D721Med (cell line): ENCODE data around the gene COL23A1.
"Not testable (repeated sequence)": the region's sequence is repeated elsewhere in the genome, so short reads cannot be mapped to it uniquely, and the experiment has no call there.

Source experiments
- DNase-seq: peaks from one replicate; pipeline ENCODE4 v3.0.0; 2011; ENCODE audit warnings: low spot score; ENCODE audit not compliant: insufficient read length
- FAIRE-seq: peaks from 2 replicates; lab custom pipeline; 2011; peaks lifted over from hg19 to GRCh38; lab: Jason Lieb, UNC
- TF ChIP-seq, protein P1 (sequence below): IDR thresholded peaks from 2 replicates; pipeline ENCODE4 v1.5.1; 2012; ENCODE audit warnings: mild to moderate bottlenecking, control low read depth; ENCODE audit not compliant: insufficient read depth; ENCODE audit errors: missing control alignments

Gene COL23A1

GRCh38 chr5:178242416-178242815 is 347.8 kb downstream of the COL23A1 start:
- TF ChIP-seq, protein P1, sequence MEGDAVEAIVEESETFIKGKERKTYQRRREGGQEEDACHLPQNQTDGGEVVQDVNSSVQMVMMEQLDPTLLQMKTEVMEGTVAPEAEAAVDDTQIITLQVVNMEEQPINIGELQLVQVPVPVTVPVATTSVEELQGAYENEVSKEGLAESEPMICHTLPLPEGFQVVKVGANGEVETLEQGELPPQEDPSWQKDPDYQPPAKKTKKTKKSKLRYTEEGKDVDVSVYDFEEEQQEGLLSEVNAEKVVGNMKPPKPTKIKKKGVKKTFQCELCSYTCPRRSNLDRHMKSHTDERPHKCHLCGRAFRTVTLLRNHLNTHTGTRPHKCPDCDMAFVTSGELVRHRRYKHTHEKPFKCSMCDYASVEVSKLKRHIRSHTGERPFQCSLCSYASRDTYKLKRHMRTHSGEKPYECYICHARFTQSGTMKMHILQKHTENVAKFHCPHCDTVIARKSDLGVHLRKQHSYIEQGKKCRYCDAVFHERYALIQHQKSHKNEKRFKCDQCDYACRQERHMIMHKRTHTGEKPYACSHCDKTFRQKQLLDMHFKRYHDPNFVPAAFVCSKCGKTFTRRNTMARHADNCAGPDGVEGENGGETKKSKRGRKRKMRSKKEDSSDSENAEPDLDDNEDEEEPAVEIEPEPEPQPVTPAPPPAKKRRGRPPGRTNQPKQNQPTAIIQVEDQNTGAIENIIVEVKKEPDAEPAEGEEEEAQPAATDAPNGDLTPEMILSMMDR: no peak
- DNase-seq (no peak), FAIRE-seq (no peak)

DNA sequence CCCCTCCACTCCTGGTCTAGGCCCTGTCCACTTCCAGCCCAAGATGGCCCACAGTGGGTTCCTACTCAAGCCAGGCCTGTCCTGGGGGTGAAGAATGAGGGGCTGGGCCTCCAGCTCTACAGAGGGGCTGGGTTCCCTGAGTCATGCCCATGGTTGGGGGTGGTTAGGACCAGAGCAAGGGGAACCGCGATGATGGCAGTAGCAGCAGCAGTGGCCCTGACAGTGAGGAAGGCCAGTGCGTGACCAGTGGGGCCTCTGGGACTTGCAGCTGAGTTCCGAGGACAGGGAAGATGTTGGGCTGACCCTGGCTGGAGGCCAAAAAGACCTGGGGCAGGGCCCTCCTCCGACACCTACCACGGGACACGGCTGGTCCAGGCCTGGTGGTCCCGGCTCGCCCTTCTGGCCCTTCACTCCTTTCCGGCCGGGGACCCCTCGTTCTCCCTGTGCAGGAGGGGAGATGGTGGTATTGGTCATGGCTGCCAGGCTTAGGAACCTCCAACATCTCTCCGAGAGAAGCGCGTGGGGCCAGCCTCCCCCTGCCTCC is 348.4 kb downstream of the COL23A1 start:
- FAIRE-seq: no peak
- DNase-seq: no peak
- TF ChIP-seq, protein P1: no peak

DNA sequence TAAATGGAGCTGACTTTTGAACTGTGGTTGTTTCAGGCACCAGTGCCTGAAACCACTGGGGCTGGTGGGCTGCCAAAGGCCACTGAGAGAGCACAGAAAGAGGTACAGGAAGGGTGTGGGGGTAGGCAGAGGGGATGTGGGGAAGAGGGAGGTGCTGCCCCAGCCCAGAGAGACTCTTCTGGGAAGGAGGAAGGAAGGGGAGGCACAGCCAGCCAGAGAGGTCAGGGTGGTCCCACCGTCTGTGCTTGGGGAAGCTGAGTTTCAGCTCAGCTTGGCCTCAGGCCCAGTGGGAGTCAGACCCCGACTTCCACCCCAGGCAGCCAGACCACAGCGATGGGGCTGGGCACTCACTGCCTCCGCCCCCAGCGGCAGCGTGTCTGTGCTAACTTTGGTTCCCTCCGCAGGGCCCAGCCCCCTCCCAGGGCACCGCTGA is 348.9 kb downstream of the COL23A1 start:
- FAIRE-seq (no peak), DNase-seq (no peak)
- TF ChIP-seq, protein P1: no peak

DNA sequence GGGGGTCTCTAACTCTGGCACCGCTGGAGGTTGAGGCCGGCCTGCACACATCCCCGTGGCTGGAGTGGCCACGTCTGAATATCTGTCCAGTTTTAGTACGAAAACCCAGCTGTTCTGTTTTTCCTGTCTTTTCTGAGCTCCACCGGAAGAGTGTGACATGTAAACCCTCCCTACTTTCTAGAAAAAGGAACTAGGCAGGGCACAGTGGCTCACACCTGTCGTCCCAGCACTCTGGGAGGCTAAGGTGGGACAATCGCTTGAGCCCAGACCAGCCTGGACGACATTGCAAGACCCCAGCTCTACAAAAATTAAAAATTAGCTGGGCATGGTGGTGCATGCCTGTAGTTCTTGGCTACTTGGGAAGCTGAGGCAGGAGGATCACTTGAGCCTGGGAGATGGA is 349.4 kb downstream of the COL23A1 start:
- DNase-seq (no peak), FAIRE-seq (no peak)
- TF ChIP-seq, protein P1: no peak

DNA sequence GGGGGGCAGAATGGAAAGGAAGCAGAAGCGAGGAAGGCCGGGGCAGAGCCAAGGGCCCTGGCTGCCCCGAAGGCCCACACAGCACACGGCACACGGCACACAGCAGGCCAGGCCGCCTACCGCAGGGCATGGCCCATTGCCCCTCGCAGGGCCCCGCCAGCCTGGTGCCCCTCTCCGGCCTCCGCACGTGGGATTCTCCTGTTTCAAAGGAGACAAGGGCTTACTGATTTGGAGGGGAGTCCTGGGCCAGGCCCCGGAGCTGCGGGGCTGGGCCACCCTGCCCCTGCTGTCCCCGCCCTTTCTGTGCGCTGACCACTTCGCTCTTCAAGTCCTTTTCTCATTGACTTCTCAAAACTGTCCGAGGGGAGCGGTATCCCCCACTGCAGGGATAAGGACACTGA is 349.9 kb downstream of the COL23A1 start:
- no peak for FAIRE-seq
- TF ChIP-seq, protein P1: no peak

GRCh38 chr5:178239626-178240301 is 350.4 kb downstream of the COL23A1 start:
- DNase-seq, FAIRE-seq: not testable (repeated sequence)

More for the DNA sequence above, 349.9 kb downstream of the COL23A1 start:
- DNase-seq: no peak

GRCh38 chr5:178238711-178239592 is 351.2 kb downstream of the COL23A1 start:
- no peak for DNase-seq
- TF ChIP-seq, protein P1: no peak
- FAIRE-seq: no peak
